ENCODE measurements around the gene PHLPP1.
"Not testable (repeated sequence)": the region's sequence is repeated elsewhere in the genome, so short reads cannot be mapped to it uniquely, and the experiment has no call there.

The PHLPP1 gene

DNA sequence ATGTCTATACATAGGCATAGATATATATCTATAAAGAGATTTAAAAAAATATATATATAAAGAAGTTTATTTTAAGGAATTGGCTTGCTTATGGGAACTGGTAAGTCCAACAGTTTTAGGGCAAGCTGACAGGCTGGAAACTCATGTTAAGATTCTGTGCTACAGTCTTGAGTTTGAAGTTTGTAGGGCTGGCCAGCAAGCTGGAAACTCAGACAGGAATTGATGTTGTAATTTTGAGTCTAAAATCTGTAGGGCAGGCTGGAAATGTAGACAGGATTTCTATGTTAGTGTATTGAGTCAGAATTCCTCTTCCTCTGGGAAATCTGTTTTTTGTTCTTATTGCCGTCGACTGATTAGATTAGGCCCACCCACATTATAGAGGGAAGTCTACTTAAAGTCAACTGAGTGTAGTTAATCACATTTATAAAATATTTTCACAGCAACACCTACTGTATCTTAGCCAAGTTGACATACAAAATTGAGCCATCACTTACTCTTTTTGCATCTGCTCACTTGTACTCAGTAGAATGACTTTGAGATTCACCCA lies 60.8 kb downstream of the PHLPP1 start:
- DNase-seq, result no peak

DNA sequence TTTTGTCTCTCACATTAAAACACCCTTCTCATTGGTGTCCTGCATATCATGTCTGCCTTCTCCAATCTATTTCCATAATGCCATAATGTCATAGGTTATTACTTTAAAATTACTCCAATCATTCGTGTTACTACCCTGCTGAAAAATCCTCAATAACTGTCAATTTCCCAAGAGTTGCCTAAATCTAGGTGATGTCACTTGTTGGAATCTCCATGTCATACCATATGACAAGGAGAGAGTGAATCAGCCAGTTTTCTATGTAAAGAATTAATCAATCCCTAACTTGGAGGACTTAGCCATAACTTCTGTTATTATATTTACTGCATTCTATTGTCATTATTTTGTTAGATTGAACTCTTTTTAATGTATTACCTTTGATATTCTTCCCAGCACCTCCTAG lies 62.5 kb downstream of the PHLPP1 start:
- peak; percentile 35 for DNase-seq

DNA sequence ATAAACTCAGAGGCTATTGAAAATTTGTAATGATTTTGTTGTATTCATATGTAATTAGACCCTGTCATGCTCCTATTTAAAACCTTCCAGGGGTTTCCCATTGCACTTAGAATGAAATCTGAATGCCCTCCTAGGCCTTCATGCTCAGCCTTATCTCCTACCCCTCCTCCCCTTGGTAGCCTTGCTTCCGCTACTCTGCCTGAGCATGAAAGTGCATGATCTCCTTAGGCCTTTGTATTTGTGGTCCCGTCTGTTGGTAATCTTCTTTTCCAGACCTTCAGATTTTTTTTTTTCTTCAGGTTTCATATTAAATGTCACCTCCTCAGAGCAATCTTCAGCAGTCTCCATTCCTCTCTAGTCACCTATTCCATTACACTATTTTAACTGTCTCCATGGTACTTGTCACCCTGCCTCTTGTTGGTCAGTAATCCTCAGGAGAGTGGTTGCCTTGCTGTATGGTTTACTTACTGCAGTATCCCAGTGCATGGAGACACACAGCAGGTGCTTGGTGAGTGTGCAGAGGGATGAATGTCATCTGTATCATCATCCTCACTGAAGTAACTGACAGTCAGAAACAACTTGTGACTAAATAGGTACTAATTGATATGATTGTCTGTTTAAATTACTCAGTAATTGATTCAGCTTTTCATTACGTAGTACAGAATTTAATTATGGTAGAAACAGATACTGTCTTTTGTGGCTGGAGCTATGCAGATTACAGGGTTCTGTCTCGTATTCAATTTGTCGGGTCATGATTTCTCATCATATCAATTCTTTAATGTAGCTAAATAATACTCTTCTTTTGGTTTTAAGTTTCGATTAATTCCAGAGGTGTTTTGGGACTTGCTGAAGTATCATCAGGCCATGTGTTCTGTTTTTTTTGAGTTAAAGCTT lies 63.9 kb downstream of the PHLPP1 start:
- no peak for DNase-seq

DNA sequence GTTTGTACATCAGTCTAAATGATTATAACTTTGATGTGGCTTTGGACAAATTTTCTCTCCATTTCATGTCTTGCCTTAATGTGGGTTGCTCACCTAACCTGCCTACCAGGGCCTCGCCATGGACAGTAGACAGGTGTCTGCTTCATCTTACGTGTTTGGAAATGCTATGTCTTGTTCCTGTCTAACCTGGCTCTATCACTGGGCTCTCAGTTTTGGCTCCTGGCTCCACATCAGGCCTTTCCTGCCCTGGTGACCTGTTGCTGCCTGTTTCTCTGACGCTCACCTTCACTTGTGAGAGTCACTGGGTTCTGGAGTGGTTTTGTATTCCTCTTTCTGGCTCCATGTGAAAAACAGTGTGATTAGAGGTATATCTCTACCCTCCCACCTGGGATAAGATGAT lies 65.9 kb downstream of the PHLPP1 start:
- no peak for DNase-seq

DNA sequence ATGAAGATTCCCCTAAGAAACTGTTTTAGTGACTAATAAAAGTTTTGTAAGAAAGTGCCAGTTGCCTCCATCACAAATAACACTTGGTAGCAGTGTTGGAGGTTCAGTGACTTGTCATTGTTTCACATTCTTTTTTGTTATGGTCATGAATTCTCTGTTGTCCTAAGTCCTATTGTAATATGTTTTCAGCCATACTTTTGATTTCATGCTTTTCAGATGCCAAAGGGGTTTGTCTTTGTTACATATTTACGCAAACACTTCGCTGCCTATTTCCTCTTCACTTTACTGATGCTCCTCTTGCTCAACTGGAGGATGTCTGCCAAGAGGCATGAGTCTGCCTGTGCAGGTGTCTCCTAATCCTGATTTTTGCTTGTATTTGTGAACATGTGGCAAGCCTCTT lies 66.6 kb downstream of the PHLPP1 start:
- DNase-seq, result peak; percentile 91

DNA sequence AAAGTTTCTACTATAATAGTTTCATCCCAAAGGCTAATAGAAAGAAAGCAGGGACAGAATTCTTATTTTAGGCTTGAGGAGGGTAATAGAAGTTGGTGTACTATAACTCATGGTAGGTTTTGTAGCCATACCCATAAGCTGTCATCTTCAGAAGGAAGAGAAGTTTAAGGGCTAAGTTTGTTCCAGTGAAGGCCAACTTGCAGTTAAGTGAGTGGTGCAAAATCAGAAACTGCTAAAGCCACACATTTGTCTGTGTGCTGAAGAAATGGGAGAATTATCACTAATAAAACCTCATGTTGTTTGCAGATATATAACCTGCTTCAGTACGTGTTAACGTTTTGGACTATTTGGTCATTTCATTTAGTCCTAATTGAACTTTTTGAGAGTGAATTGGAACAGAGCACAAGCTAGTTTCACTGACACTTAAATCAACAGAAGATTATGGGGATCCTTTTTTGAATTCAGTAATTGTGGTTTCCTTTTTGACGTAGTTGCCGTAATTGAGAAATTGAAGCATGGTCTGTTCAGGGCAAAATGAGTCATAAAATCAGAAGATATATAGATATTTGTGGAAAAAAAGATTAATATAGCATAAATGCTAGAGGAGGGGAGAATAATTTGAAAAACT lies 69.1 kb downstream of the PHLPP1 start:
- DNase-seq, result no peak

DNA sequence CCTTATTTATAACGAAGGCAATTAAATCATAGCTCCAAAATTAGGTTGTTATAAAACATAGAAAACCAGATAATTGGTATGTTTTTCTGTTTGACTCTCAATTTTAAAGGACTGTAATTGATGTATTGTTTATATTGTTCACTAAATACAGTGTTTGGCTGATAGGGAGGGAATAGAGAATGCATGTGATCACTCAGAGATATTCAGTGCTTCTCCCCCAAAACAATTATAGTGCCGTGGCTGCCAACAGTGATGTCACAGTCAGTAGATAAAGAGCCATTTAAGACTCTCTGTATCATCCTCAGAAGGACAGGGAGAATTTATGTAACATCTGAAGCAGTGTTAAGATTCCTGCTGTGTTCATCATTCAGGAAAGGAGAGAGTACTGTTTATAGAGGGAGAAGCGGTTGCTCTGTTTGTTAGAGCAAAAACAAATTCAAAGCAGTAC lies 69.6 kb downstream of the PHLPP1 start:
- DNase-seq, result peak; percentile 77

DNA sequence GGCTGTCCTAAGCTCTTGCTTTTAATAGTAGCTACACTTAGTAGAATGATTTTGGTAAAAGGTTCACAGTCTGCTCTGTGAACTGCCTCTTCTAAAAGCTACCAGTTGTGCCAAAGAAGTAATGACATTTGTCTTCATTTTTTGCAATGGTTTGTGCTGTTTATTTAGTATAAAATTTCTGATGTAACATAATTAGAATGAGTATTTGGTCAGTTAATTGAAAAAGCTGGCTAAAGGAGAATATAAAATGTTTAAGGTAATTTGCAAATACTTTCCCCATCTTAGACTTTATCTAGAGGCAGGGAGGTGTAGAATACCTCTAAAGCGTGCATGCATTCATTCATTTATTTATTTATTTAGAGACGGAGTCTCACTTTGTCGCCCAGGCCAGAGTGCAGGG lies 71.3 kb downstream of the PHLPP1 start:
- DNase-seq, result no peak

DNA sequence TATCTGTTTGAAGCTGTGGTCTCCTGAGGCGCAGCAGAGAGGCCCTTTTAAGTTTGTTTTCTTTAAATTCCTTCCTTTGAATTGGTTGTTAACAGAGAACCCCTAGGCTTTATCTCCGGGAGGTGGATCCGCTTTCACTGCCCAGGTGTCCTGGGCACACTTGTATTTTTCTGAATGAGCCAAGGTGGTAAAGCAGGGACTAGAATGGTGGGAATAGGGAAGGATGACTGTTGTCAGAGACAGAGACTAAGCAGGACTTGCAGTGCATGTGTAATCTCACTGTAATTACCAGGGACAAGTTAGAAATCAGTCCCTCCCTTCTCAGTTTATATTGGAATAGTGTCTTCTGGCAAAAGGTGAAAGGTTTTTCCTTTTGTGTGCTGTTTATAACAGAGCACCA lies 72.8 kb downstream of the PHLPP1 start:
- no peak for DNase-seq

DNA sequence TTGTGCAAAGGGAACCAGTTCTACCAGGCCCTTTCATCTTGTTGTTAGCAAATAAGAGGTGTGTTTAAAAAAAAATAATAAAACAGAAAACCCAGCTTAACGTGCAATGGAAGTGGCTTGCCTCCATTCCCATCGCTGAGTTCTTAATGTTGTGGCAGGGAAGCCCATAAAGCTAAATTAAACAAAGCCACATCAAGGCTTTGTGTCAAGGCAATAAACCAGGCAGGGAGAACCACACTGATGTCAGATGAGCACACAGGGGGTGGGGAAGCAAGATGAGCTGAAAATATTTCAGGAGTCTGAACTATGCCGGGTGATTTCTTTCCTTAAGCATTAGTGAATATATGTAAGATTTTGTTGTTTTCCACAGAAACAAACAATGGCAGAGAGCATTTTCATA lies 73.5 kb downstream of the PHLPP1 start:
- peak; percentile 60 for DNase-seq

DNA sequence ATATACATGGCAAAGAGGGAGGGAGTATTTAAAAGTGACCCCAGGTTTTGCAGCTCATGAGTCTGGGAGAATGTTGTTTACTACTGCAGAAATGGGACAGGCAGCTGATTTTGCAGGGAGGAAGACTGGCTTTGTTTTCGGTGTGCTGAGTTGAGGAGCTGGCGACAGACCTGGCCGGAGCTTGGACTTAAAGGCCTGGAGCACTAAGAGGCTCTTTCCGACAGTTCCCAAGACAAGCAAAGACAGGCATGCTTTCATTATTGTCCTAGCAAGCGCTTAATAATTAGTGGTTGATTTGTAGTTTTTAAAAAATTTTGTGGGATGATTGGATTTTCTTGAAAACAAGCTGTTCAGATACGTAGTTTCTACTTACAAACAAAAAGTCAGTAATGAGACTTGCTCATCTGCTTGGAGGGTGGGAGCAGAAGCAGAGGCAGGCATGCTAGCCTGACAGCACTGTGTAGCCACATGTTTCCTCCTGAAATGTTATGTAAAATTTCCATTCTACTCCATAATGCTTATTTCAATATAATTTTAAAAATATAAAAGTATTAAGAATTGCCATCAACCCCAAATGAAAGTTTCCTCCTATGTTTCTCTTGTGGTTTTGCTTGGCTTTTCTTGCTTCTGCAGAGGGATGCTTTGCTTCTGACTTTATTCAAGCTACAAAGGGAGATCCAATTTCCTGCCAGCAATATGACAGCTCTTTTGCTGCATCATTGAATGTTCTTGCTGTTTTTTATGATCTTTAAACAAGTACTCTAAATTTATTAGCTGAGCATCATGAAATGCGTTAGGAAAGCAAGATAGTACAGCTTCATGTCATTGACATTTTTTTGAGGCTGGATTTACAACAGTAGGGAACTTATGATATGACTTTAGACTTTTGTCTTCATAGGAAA lies 75.8 kb downstream of the PHLPP1 start:
- peak; percentile 53 for DNase-seq

DNA sequence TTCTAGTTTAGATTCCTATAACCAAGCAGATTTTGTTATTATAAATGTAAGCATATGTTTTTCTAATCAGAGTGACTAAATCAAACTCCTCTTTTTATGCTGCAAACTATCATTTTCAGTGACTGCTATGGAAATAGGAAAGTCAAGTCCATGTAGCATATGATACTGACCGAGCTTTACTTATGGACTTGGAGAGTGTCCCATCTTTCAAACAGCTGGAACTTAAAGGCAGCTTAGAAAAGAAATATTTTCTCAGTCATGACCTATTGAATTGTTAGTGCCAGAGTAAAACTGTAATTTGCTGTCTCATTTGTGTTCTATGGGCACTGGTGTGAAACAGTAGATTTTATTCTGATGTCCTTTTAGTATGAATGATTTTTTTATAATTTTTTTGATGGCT lies 76.7 kb downstream of the PHLPP1 start:
- DNase-seq, result no peak

DNA sequence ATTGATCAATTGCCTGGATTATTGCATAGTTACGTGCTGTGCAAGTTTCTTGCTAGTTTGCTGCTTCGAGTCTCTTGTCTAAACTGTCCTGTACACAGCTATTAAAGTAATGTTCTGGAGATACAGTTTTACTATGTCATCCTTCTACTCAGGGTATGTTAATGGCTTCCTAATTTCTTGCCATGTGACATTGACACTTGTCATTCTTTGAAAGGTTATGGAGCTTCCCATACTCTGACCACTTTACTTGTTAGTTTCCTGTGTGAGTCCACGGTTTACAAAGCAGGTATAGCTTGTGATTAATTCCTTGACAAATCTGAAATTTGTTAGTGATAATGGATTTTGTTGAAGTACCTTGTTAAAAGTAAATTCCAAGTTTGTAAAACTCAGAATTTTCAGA lies 80.5 kb downstream of the PHLPP1 start:
- DNase-seq, result no peak

DNA sequence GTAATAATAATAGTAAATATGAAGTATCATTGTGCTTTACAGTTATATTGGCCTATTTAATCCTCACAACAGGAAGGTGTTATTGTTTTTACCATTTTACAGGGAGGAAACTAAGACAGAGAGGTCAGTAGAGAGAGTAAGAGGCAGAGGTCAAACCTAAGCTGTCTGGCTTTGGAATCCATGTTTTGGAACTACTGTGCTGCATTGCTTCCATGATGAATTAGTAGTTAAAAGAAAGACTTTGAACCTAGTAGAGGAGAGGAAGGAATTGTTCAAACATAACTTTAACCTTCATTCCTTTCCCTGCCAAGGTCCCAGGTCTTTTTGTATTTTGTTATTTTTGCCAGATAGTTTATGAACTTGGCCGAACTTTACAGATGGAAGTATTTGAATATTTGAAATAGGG lies 80.9 kb downstream of the PHLPP1 start:
- DNase-seq, result no peak

DNA sequence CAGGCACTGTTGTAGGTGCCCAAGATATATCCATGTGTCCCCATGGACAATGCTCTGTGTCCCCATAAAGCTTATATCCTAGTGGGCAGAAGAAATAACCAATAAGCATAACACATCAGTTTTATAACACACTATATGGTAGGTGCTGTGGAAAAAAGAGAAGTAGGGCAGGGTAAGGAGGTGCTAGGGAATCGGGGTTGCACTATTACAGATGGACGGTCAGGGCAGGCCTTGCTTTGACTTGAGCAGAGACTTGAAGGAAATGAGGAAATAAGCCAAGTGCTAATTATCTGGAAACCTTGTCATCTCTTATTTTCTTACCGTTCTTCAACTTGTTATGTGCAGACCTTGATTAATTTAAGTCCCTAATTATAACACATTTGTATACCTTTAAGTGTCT lies 82.0 kb downstream of the PHLPP1 start:
- DNase-seq, result no peak

DNA sequence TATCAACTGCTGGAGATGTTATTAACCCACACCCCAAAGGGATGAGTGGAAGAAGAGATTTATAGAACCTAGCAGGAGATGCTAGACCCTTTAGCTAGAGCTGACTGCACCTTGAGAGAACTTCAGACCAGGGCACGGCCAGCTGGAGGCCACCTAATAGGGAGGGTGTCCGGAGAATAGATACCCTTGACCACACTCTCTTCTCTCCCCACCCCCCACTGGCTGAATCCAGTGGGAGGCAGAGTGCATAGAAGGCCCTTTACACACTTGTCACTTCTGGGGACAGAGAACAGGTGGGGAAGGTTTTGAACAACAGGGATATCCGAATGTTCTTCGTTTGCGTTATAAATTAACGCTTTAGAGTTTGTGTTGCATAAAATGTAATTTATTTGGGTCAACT lies 84.6 kb downstream of the PHLPP1 start:
- no peak for DNase-seq

DNA sequence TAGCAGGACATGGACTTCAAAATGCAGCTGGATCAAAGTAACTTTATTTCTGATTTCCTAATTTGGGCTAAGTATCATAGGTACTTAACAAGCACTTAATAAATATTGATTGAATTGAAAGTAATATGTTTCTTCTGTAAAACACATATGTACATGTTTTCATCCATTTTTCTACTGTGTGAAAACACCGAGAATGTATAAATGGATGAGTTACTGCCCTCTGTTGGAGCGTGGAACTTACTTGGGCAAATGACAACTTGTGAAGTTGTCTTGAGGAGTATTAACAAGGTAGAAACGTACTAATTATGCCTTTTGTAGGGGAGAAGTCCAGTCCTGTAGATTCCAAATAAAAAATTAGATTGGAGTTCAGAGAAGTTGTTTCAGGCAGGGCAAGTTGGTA lies 87.2 kb downstream of the PHLPP1 start:
- DNase-seq, result peak; percentile 10

DNA sequence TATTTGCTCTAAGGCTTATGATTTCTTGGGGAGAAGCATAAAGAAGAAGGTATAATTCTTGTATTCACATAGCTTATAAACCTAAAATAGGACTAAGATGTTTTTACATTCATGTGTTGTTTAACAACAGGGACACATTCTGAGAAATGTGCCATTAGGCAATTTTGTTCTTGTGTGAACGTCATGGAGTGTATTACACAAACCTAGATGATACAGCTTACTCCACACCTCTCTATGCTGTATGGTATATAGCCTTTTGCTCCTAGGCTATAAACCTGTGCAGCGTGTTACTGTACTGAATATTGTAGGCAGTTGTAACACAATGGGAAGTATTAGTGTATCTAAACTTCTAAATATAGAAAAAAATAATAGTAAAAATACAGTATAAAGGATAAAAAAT lies 92.1 kb downstream of the PHLPP1 start:
- no peak for DNase-seq

DNA sequence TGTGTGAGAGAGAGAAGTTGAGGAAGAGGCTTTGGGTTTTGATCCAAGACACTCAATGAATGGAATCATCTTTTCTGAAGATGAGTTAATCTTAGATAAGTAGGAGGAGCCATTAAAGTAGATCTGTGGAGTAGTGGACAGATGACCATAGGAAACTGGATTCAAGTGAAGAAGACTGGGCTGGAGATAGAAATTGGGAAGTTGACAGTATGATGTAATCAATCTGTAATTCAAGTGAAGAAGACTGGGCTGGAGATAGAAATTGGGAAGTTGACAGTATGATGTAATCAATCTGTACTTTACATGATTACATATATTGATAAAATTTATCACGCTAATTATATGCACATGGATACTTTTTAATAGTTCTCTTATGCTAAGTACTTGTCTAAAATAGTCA lies 92.8 kb downstream of the PHLPP1 start:
- DNase-seq, result no peak

DNA sequence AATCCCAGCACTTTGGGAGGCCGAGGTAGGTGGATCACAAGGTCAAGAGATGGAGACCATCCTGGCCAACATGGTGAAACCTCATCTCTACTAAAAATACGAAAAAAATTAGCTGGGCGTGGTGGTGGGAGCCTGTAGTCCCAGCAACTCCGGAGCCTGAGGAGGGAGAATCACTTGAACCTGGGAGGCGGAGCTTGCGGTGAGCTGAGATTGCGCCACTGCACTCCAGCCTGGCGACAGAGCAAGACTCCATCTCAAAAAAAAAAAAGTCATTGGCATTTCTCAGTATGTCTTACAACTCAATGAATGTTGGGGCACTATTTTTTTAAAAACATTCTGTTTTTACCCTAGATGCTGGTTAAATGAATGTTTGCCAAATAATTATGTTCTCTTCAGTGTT lies 94.1 kb downstream of the PHLPP1 start:
- not testable (repeated sequence) for DNase-seq

DNA sequence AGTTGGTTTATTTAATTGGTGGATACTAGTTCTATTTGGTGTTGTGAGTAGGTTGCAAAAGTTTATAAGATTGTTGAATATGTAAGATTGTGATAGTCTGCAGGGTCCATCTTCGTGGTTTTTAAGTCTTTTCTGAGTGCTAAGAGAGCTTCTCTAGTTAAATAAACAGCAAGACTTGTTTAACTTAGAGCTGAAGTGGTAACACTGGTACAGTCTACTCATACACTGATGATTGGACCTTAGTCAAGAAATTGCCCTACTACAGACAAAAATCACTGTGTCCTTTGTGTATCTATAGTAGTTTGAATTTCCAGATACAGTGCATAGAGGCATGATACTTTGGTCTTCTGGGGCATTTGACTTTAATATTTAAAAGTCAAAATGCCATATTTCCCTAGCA lies 94.6 kb downstream of the PHLPP1 start:
- no peak for DNase-seq

DNA sequence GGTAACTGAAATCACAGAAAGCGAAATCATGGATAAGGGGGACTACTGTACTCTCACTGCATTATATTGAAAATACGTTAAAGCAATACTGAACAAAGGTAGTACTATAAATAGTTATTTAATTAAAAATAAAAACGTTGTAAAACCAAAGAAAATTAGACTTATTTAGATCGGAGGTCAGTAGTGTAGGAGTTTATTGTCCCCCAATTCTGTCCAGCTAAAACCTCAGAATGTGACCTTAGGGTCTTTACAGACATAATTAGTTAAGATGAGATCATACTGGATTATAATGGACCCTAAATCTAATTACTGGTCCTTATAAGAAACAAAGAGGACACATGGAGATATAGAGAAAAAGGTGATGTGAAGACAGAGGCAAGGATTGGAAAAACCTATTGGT lies 95.3 kb downstream of the PHLPP1 start:
- DNase-seq, result no peak

DNA sequence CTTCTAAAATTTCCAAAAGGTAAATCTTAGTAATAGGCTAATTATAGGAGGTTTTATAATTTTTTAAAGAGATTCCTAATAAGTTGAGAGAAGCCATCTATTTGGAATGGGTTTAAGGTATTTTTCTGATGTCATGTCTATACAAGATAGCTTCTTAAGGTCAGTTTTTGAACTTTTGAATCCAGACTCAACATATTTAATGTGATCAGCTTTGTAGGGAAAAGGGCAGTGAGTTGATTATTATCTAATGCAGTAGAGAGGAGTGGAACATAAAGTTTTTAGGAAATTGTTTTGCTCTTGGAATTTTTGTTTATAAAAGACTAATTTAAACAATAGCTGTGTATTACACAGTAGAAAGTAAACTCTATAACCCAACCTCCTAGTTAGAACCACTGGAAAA lies 96.3 kb downstream of the PHLPP1 start:
- no peak for DNase-seq
